Measurements from ENCODE around the gene IRF8.
"Not testable (repeated sequence)": the region's sequence is repeated elsewhere in the genome, so short reads cannot be mapped to it uniquely, and the experiment has no call there.

IRF8 gene

GRCh38 chr16:85898521-85899442 lies at the start of gene IRF8:
Gene IRF8 (plus strand): TSS chr16:85899162. CDS start chr16:85903016, 3,854 bp downstream.
- TF ChIP-seq POLR2A (IDR thresholded peaks at IDR 0.05; ENCODE audit: low read length), result no peak
- no peak for TF ChIP-seq GATA1 (IDR thresholded peaks at IDR 0.05; ENCODE audit: low read depth, low read length)
- DNase-seq, result no peak

DNA sequence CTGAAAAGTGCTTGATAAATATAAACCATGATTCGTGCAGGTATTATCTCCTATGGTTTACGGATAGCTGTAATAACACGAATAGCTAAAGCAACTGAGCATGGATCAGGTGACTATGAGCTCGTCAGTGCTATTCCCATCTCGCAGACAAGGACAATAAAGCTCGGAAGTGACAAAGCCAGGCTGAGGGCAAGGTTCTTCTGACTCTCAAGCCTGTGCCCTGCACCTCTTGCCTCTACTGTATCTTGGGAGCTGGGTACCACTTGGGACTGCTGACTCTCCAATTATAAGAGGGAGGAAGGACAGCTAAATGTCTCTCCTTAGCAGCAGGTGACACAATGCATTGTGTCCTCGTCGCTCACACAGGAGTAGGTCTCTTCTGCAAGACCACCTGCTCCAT lies 49.6 kb upstream of the IRF8 start:
- DNase-seq, result no peak
- no peak for TF ChIP-seq GATA1 (IDR thresholded peaks at IDR 0.05; ENCODE audit: low read depth, low read length)

DNA sequence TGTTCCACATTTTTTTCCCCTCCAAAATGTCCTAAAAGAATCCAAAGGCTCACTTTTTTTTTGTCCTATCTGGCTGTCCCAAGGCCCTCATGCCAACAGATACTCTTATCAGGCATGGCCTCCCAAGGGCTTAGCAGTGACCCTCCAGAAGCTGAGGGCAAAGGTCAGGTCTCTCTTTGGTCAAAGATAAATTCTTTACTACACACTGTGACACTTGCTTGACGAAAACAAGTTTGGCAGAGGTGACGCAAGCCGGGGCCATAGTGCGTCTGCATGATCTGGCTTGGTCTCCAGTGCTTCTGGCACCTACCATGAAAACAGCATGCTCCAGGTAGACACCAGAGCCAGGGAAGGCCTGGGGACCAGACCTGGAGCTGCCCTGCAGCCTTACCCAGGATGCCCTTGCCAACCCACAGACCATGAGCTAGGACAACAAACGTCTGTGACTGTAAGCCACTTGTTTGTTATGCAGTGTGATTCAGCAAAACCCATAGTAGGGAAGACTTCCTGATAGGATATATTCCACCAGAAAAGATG lies 48.5 kb upstream of the IRF8 start:
- TF ChIP-seq GATA1 (IDR thresholded peaks at IDR 0.05; ENCODE audit: low read depth, low read length) (no peak), POLR2A (IDR thresholded peaks at IDR 0.05; ENCODE audit: low read length) (no peak)
- DNase-seq, result no peak

- TF ChIP-seq GATA1 (IDR thresholded peaks at IDR 0.05; ENCODE audit: low read depth, low read length), result no peak
- TF ChIP-seq POLR2A (IDR thresholded peaks at IDR 0.05; ENCODE audit: low read length), result no peak
- no peak for DNase-seq
These were observed 47.8 kb upstream of the IRF8 start for GRCh38 chr16:85851034-85851785.

DNA sequence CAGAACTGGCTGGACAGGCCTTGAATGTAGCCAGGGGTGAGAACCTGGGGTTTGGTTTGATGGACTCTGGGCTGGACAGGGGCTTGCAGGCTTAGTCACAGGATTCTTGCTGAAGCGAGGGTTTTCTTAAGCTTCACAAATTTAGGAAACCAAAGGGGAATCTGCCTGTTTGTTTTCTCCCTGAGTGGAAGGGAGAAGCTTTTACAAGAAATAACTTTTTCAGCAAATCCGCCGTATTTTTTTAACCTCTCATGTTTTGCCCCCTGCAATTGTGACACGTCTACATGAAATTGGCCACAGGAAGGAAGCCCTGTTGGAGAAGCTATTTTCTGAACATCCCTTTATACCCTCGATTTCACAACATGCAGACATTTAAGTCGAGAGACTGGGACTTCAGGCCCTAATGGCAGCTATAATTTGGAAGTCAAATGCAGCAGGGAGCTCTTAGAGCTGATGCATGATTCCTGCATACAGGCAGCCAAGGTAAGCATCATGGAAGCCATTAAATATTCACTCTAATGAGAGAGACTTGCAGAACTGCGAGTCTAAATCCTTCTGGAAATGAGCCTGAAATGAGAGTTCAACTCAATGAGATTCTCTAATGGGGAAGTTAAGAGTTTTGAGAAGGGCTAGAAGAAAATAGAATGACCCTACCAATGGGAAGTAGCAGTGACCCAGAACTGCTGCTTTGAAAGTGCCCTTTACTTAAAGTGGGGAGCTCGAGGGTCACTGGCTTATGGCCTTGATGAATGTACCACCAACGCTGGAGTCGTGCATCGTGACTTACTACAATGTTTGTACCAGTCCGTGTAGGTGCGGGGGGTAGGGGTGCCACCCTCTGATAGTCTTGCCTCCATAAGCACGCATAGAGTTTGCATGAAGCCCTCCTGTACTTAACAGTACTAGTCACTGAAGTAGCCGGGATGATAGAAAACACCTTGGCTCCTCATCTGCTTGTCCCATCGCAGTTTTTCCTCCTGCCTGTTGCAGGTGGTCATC lies 45.1 kb upstream of the IRF8 start:
- DNase-seq, result no peak
- TF ChIP-seq GATA1 (IDR thresholded peaks at IDR 0.05; ENCODE audit: low read depth, low read length) (no peak), POLR2A (IDR thresholded peaks at IDR 0.05; ENCODE audit: low read length) (no peak)

DNA sequence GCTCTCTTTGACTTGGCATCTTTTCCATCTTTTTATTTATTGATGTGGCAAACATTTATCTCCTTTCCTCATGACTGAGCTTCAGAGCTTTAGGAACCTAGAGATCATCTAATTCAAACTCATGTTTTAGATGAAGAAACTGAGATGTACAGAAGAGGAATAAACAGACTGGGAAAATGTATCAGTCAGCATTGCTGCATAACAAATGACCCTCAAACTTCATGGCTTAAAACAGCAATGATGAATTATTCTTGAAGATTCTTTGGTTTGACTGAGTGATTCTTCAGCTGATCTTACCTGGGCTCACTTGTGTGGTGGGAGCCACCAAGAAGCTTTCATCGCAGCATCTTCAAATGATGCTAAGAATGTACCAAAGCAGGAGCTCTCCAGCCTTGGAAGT lies 44.0 kb upstream of the IRF8 start:
- no peak for DNase-seq
- no peak for TF ChIP-seq POLR2A (IDR thresholded peaks at IDR 0.05; ENCODE audit: low read length)
- TF ChIP-seq GATA1 (IDR thresholded peaks at IDR 0.05; ENCODE audit: low read depth, low read length), result no peak

DNA sequence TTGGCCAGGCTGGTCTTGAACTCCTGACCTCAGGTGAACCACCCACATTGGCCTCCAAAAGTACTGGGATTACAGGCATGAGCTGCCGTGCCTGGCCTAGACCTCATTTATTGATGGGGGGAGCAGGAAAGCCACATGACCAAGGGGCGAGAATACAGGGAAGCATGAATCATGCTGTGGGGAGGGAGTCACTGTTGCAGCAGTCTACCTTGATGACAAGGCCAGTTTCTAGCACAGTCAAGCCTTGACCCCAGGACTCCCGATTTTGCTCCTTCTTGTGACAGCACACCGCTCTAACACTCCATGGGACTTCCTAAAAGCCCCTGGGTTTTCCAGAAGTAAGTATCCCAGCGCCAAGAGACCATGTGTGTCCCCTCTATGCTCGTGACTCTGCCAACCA lies 42.9 kb upstream of the IRF8 start:
- TF ChIP-seq GATA1 (IDR thresholded peaks at IDR 0.05; ENCODE audit: low read depth, low read length) (no peak), POLR2A (IDR thresholded peaks at IDR 0.05; ENCODE audit: low read length) (no peak)
- no peak for DNase-seq

DNA sequence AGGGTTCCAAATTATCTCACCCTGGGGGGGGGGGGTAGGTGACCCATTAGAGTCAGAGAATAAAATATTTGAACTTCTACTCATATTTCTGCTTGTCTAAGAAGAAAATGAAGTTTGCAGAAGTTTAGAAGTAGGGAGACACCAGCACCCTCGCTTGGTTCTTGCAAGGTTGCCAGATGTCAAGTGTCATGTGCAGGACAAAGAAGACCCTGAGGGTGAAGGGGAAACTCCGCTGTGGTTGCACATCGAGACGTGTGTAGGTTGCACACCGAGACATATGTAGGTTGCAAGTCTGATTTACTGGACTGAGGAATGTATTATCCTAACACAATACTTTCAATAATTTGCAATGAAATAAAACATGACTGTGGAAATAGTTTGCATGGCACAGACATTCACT lies 42.4 kb upstream of the IRF8 start:
- TF ChIP-seq GATA1 (IDR thresholded peaks at IDR 0.05; ENCODE audit: low read depth, low read length) (no peak), POLR2A (IDR thresholded peaks at IDR 0.05; ENCODE audit: low read length) (no peak)

DNA sequence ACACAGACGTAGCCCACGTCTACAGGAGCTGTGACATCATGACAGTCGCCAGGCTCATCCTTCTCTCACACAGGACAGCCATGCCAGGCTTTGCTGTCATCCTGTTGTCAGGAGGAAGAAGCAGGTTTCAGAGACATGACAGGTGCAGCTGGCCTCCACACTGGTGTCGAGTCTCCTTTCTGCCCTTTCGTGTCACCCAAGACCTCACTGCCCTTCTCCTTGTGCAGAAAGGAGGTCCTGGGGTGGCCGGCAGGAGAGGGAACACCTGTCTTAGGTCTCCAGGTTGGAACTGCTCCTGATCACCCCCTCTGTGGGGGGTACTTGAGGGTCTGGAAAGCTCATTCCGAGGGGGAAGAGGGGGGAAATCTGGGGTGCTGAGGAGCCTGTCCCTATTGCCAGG lies 41.6 kb upstream of the IRF8 start:
- DNase-seq, result no peak
- TF ChIP-seq GATA1 (IDR thresholded peaks at IDR 0.05; ENCODE audit: low read depth, low read length), result no peak
- no peak for TF ChIP-seq POLR2A (IDR thresholded peaks at IDR 0.05; ENCODE audit: low read length)

More for the DNA sequence above, 42.4 kb upstream of the IRF8 start:
- DNase-seq, result no peak

- DNase-seq, result not testable (repeated sequence)
These were observed 40.4 kb upstream of the IRF8 start for GRCh38 chr16:85858571-85858970.

GRCh38 chr16:85858984-85859817 lies 39.8 kb upstream of the IRF8 start:
- TF ChIP-seq GATA1 (IDR thresholded peaks at IDR 0.05; ENCODE audit: low read depth, low read length) (no peak), POLR2A (IDR thresholded peaks at IDR 0.05; ENCODE audit: low read length) (no peak)
- no peak for DNase-seq

- DNase-seq, result no peak
- no peak for TF ChIP-seq POLR2A (IDR thresholded peaks at IDR 0.05; ENCODE audit: low read length)
- no peak for TF ChIP-seq GATA1 (IDR thresholded peaks at IDR 0.05; ENCODE audit: low read depth, low read length)
These were observed 39.2 kb upstream of the IRF8 start for GRCh38 chr16:85859818-85860125.

Data from erythroblast (primary cell).